Hepatic stellate cell (primary cell): ENCODE measurements around the gene EIF2S3B.

Experiments used
- DNase-seq: peaks from one replicate; pipeline ENCODE4 v3.0.0; 2011; ENCODE audit warnings: low spot score

Gene EIF2S3B

DNA sequence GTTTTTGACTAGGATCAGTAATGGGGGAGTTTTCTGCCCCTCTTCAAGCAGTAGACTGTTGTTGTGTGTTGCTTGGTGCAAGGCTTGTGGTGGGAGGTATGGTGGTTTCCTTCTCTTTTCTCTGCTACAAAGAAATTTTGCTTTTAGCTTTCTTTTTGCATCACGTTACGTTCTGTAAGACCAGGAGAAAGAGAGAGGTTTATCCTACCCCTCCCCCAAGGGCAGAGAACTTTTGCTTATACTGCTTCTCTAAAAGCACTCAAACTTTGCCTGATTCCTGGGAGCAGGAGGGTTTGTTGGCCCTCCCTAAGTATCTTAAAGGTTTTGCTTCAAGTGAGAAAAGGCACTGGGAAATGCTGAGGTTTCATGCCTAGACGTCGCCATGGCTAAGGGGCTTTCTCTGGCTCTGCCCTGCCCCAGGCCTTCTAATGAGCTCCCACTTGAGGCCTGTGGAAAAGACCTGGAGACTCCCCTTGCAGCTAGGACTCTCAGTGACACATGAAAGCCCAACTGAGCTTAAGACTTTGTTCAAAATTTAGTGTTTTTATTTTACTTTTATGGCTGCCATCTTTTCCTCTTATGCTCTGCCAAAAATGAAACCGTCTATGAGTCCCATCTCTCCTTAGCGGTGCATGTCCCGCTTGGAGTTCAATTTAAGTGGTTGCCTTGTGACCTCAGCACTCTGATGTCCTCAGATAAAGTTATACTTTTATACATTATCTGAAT is 49.2 kb downstream of the EIF2S3B start:
- DNase-seq, result no peak

GRCh38 chr12:10557329-10557728 is 51.6 kb downstream of the EIF2S3B start:
- no peak for DNase-seq

DNA sequence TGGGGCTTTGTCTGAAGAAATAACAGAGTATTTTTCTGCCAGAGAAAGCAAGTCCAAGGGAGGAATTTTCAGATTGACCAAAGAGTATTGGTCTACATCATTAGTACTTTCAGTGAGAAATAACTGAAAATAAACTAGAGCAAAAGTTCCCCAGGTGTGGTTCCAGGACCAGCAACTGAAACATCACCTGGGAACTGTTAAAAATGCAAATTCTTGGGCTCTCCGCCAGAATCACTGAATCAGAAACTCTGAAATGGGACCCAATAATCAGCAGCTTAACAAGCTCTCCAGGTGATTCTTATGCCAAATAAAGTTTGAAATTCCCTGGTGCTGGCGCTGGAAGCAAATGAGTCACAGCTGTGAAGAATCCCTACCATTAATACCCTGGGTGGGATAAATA is 52.1 kb downstream of the EIF2S3B start:
- no peak for DNase-seq
